ENCODE data around the gene AQR.

AQR gene

DNA sequence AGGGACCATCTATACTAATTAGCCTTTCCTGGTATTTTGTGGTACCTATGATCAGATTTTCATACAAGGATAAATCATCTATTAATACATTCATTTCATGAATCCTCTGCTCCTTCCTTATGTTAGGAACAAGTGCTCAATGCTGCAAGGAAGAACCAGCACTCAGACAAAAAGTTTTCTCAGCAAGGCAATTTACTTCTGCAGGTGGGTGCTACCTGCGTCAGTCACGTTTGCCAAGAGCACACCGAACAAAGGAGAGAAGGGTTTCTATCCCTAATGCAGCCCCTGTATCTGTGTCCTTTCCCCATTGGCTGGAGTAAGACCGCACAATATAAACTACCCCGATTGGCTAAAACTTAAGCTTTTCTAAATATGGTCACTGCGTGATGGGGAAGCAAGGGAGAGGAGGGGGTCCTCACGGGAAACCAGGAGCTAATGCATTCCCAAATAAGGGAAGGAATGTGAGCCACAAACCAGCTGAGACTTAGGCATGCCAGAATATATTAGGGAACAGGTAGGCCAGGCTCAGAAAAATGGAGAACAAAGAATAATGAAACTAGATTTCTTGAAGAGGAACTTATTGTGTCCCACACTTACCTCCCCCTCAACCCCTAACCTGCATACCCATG is 76.5 kb downstream of the AQR start:
- H3K36me3 ChIP-seq (ENCODE audit: control insufficient read depth in 2 of 2, insufficient read depth in 2 of 2, low read length in 2 of 2): peaks cover 39 to 44% of the 10 kb centered on the region in 2 donors

DNA sequence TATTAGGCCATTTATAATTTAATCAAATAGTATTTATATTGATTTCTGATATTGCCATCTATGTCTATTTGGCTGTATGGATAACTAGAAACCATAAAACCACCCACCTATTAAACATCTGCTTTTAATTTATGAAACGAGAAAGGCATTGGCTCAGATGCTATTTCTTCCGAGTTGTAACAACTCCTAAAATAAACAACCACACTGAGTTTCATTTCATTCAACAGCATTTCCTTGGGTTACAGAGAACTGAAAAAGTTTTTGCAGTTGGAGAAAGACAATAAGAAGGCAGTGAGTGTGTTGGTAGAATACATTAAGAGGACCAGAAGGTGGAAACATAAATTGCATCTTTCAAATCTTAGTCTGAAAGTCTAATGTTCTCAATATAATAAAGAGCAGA is 79.1 kb downstream of the AQR start:
- no peaks in the 10 kb centered on the region for H3K4me1 ChIP-seq (ENCODE audit: control insufficient read depth in 2 of 2, insufficient read depth in 2 of 2, low read length in 2 of 2)
- no peak overlapping the region for H3K4me3 ChIP-seq (ENCODE audit: low read length in 2 of 2)
- H3K36me3 ChIP-seq (ENCODE audit: control insufficient read depth in 2 of 2, insufficient read depth in 2 of 2, low read length in 2 of 2): peaks cover 28 to 45% of the 10 kb centered on the region in 2 donors
- no peak overlapping the region for H3K27ac ChIP-seq (ENCODE audit: low read depth in 2 of 2, low read length in 2 of 2)
- H3K27me3 ChIP-seq (ENCODE audit: control insufficient read depth in 2 of 2, insufficient read depth in 2 of 2, low read length in 2 of 2): no peaks in the 10 kb centered on the region
- no peak overlapping the region for H3K9ac ChIP-seq (ENCODE audit: low read depth in 1 of 2, low read length in 2 of 2)
- H3K9me3 ChIP-seq (ENCODE audit: control insufficient read depth in 2 of 2, low read length in 2 of 2): peaks cover 5 to 11% of the 10 kb centered on the region in 2 donors

More for the DNA sequence above, 76.5 kb downstream of the AQR start:
- Histone ChIP-seq H3K27me3 (ENCODE audit: control insufficient read depth in 2 of 2, insufficient read depth in 2 of 2, low read length in 2 of 2) (no peaks in the 10 kb centered on the region), H3K9me3 (ENCODE audit: control insufficient read depth in 2 of 2, low read length in 2 of 2) (peaks cover 5 to 11% of the 10 kb centered on the region in 2 donors), H3K27ac (ENCODE audit: low read depth in 2 of 2, low read length in 2 of 2) (no peak overlapping the region), H3K4me1 (ENCODE audit: control insufficient read depth in 2 of 2, insufficient read depth in 2 of 2, low read length in 2 of 2) (no peaks in the 10 kb centered on the region), H3K4me3 (ENCODE audit: low read length in 2 of 2) (no peak overlapping the region), H3K9ac (ENCODE audit: low read depth in 1 of 2, low read length in 2 of 2) (no peak overlapping the region)

DNA sequence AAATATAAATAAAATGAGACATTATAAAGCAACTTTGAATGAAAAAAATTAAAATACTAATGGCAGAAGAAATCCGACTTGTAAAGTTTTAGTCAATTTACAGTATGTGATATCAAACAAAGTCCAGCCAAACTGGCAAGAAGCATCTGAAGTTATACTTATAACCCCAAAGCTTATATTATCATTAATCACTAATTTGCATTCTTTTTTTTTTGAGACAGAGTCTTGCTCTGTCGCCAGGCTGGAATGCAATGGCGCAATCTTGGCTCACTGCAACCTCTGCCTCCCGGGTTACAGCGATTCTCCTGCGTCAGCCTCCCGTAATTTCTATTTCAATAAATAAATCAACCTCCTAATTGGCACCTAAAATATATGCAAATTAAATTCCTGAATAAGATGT is 80.1 kb downstream of the AQR start:
- Histone ChIP-seq H3K4me1 (ENCODE audit: control insufficient read depth in 2 of 2, insufficient read depth in 2 of 2, low read length in 2 of 2) (no peaks in the 10 kb centered on the region), H3K27me3 (ENCODE audit: control insufficient read depth in 2 of 2, insufficient read depth in 2 of 2, low read length in 2 of 2) (no peaks in the 10 kb centered on the region), H3K9ac (ENCODE audit: low read depth in 1 of 2, low read length in 2 of 2) (no peak overlapping the region), H3K4me3 (ENCODE audit: low read length in 2 of 2) (no peak overlapping the region), H3K27ac (ENCODE audit: low read depth in 2 of 2, low read length in 2 of 2) (no peak overlapping the region), H3K36me3 (ENCODE audit: control insufficient read depth in 2 of 2, insufficient read depth in 2 of 2, low read length in 2 of 2) (peaks cover 30 to 45% of the 10 kb centered on the region in 2 donors), H3K9me3 (ENCODE audit: control insufficient read depth in 2 of 2, low read length in 2 of 2) (peaks cover 5 to 11% of the 10 kb centered on the region in 2 donors)

DNA sequence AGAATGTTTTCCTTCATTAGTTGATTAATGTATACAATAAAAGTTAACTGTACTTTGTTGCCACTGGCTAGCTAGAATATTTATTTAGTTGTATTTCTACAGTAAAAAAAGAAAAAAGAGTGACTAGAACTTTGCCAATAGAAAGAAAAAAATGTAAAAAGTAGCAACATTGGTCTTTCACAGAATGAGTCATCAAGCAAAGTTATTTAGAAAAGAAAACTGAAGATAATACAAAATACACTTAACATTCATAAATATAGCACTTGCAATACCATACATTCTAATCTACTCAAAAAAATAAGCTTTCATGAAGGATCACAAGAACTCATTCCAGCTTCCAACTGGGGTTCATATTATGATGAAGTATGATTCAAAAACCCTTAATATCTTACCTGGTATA is 83.4 kb downstream of the AQR start:
- Histone ChIP-seq H3K27me3 (ENCODE audit: control insufficient read depth in 2 of 2, insufficient read depth in 2 of 2, low read length in 2 of 2) (no peaks in the 10 kb centered on the region), H3K9ac (ENCODE audit: low read depth in 1 of 2, low read length in 2 of 2) (no peak overlapping the region), H3K36me3 (ENCODE audit: control insufficient read depth in 2 of 2, insufficient read depth in 2 of 2, low read length in 2 of 2) (peaks cover 23 to 39% of the 10 kb centered on the region in 2 donors), H3K27ac (ENCODE audit: low read depth in 2 of 2, low read length in 2 of 2) (no peak overlapping the region), H3K4me1 (ENCODE audit: control insufficient read depth in 2 of 2, insufficient read depth in 2 of 2, low read length in 2 of 2) (no peaks in the 10 kb centered on the region), H3K4me3 (ENCODE audit: low read length in 2 of 2) (no peak overlapping the region), H3K9me3 (ENCODE audit: control insufficient read depth in 2 of 2, low read length in 2 of 2) (no peaks in the 10 kb centered on the region)

DNA sequence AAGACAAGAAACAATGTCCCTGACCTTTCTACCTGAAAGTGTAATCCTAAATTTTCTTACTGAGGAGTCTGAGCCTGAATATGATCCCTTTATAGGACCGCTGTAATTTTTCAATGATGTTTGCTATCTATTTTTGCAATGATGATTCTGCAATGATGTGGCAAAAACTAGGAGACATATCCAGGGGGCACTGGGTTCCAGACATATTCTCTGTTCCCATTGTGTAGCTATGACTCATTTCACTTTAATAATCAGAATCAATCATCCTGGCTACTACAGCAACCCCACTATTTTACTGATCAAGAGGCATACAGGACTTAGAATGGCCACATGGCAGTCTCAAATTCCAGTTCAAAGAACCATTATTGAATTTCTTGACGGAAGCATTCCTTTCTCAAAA is 85.9 kb downstream of the AQR start:
- Histone ChIP-seq H3K9me3 (ENCODE audit: control insufficient read depth in 2 of 2, low read length in 2 of 2) (no peaks in the 10 kb centered on the region), H3K27ac (ENCODE audit: low read depth in 2 of 2, low read length in 2 of 2) (no peak overlapping the region), H3K36me3 (ENCODE audit: control insufficient read depth in 2 of 2, insufficient read depth in 2 of 2, low read length in 2 of 2) (peaks cover 24 to 30% of the 10 kb centered on the region in 2 donors)

DNA sequence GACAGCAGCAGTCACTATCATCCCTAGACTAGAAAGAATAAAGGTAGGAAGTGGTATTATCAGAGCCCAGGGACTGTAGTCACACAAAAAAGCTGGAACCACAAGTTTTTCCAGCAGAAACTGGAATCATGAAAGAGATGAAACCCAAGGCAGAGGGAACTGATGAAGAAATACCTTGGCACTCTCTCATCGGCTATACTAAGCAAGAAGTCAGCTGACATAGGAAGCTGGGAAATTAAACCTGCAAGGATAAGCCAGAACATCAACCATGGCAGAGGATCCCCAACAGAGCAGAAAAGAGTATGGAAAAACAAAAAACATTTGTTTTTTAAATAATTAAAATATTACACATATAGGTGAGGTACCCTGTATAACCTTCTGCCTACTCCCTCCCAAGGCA is 86.5 kb downstream of the AQR start:
- H3K4me1 ChIP-seq (ENCODE audit: control insufficient read depth in 2 of 2, insufficient read depth in 2 of 2, low read length in 2 of 2): no peaks in the 10 kb centered on the region
- no peaks in the 10 kb centered on the region for H3K27me3 ChIP-seq (ENCODE audit: control insufficient read depth in 2 of 2, insufficient read depth in 2 of 2, low read length in 2 of 2)
- peaks cover 24 to 30% of the 10 kb centered on the region in 2 donors for H3K36me3 ChIP-seq (ENCODE audit: control insufficient read depth in 2 of 2, insufficient read depth in 2 of 2, low read length in 2 of 2)
- no peak overlapping the region for H3K4me3 ChIP-seq (ENCODE audit: low read length in 2 of 2)
- no peak overlapping the region for H3K27ac ChIP-seq (ENCODE audit: low read depth in 2 of 2, low read length in 2 of 2)
- no peak overlapping the region for H3K9ac ChIP-seq (ENCODE audit: low read depth in 1 of 2, low read length in 2 of 2)
- H3K9me3 ChIP-seq (ENCODE audit: control insufficient read depth in 2 of 2, low read length in 2 of 2): no peaks in the 10 kb centered on the region

More for the DNA sequence above, 85.9 kb downstream of the AQR start:
- H3K4me3 ChIP-seq (ENCODE audit: low read length in 2 of 2): no peak overlapping the region
- no peak overlapping the region for H3K9ac ChIP-seq (ENCODE audit: low read depth in 1 of 2, low read length in 2 of 2)
- H3K4me1 ChIP-seq (ENCODE audit: control insufficient read depth in 2 of 2, insufficient read depth in 2 of 2, low read length in 2 of 2): no peaks in the 10 kb centered on the region
- no peaks in the 10 kb centered on the region for H3K27me3 ChIP-seq (ENCODE audit: control insufficient read depth in 2 of 2, insufficient read depth in 2 of 2, low read length in 2 of 2)

DNA sequence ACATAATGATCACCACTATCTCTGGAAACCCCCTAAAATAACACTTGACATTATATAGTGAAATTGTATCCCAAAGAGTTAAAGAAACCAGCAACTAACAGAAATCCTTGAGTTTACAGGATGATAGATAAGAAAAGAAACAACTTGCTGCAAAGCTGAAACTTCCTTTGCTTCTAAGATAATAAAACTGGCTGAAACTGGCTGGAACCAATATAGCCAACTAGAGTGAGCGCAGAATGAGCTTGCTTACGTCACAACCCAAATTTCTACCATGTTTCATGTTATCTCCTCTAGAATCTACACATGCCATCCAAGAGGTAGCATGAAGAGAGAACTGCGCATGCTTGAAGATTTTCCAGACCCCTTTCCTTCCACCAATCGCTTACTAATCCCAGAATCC is 90.4 kb downstream of the AQR start:
- no peak overlapping the region for H3K27ac ChIP-seq (ENCODE audit: low read depth in 2 of 2, low read length in 2 of 2)

DNA sequence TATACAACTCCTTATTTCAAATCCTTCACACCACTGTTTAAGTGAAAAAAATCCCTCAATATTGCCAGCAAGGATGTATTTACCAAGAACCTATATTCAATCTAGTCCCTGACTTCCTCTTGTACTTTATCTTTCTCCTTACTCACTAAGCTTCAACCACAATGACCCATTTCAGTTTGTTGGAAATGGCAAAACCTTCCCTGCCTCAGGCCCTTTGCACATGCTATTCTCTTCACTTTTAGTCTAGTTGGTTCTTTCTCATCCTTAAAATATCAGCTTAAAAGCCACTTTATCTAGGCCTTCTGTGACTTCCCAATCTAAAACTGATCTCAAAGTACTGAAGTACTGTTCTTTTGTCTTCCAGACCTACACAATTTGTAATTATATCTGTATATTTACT is 92.9 kb downstream of the AQR start:
- H3K36me3 ChIP-seq (ENCODE audit: control insufficient read depth in 2 of 2, insufficient read depth in 2 of 2, low read length in 2 of 2): peaks cover 23 to 28% of the 10 kb centered on the region in 2 donors

More for the DNA sequence above, 90.4 kb downstream of the AQR start:
- Histone ChIP-seq H3K4me3 (ENCODE audit: low read length in 2 of 2) (no peak overlapping the region), H3K9ac (ENCODE audit: low read depth in 1 of 2, low read length in 2 of 2) (no peak overlapping the region), H3K9me3 (ENCODE audit: control insufficient read depth in 2 of 2, low read length in 2 of 2) (no peaks in the 10 kb centered on the region), H3K4me1 (ENCODE audit: control insufficient read depth in 2 of 2, insufficient read depth in 2 of 2, low read length in 2 of 2) (no peaks in the 10 kb centered on the region), H3K36me3 (ENCODE audit: control insufficient read depth in 2 of 2, insufficient read depth in 2 of 2, low read length in 2 of 2) (peaks cover 30 to 32% of the 10 kb centered on the region in 2 donors), H3K27me3 (ENCODE audit: control insufficient read depth in 2 of 2, insufficient read depth in 2 of 2, low read length in 2 of 2) (no peaks in the 10 kb centered on the region)

DNA sequence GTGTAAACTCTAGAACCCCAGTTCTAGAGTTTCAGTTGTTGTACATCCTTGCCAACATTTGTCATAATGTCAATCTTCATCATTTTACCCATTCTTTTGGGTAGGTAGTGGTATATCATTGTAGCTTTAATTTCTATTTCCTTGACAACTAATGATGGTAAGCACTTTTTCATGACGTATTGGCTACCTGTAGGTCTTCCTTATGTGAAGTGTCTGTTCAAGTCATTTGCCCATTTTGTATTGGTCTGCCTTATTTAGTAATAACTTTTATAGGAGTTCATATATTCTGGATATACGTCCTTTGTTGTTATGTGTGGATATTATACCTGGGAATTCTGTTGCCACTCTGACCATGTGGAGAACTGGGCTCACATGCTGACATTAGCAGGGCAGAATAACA is 100.4 kb downstream of the AQR start:
- peaks cover 0 to 3% of the 10 kb centered on the region in 2 donors for H3K9me3 ChIP-seq (ENCODE audit: control insufficient read depth in 2 of 2, low read length in 2 of 2)
- H3K4me1 ChIP-seq (ENCODE audit: control insufficient read depth in 2 of 2, insufficient read depth in 2 of 2, low read length in 2 of 2): no peaks in the 10 kb centered on the region
- peaks cover 32 to 35% of the 10 kb centered on the region in 2 donors for H3K36me3 ChIP-seq (ENCODE audit: control insufficient read depth in 2 of 2, insufficient read depth in 2 of 2, low read length in 2 of 2)
- H3K4me3 ChIP-seq (ENCODE audit: low read length in 2 of 2): no peak overlapping the region
- no peak overlapping the region for H3K9ac ChIP-seq (ENCODE audit: low read depth in 1 of 2, low read length in 2 of 2)
- no peak overlapping the region for H3K27ac ChIP-seq (ENCODE audit: low read depth in 2 of 2, low read length in 2 of 2)
- H3K27me3 ChIP-seq (ENCODE audit: control insufficient read depth in 2 of 2, insufficient read depth in 2 of 2, low read length in 2 of 2): no peaks in the 10 kb centered on the region

More for the DNA sequence above, 92.9 kb downstream of the AQR start:
- Histone ChIP-seq H3K9ac (ENCODE audit: low read depth in 1 of 2, low read length in 2 of 2) (no peak overlapping the region), H3K27ac (ENCODE audit: low read depth in 2 of 2, low read length in 2 of 2) (no peak overlapping the region), H3K4me1 (ENCODE audit: control insufficient read depth in 2 of 2, insufficient read depth in 2 of 2, low read length in 2 of 2) (no peaks in the 10 kb centered on the region), H3K27me3 (ENCODE audit: control insufficient read depth in 2 of 2, insufficient read depth in 2 of 2, low read length in 2 of 2) (no peaks in the 10 kb centered on the region), H3K9me3 (ENCODE audit: control insufficient read depth in 2 of 2, low read length in 2 of 2) (no peaks in the 10 kb centered on the region), H3K4me3 (ENCODE audit: low read length in 2 of 2) (no peak overlapping the region)

DNA sequence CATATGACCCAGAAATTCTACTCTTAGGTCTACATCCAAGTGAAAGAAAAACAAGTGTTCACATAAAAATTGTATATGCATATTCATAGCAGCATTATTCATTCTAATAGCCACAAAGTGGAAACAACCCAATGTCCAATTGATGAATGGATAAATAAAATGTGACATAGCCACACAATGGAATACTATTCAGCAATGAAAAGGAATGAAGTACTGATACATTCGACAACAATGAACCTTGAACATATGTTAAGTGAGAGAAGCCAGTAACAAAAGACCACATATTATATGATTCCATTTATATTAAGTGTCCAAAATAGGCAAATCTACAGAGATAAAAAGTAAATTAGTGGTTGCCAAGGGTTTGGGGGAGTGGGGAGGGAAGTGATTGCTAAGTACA is 104.0 kb downstream of the AQR start:
- Histone ChIP-seq H3K4me1 (ENCODE audit: control insufficient read depth in 2 of 2, insufficient read depth in 2 of 2, low read length in 2 of 2) (no peaks in the 10 kb centered on the region), H3K9ac (ENCODE audit: low read depth in 1 of 2, low read length in 2 of 2) (no peak overlapping the region), H3K27ac (ENCODE audit: low read depth in 2 of 2, low read length in 2 of 2) (no peak overlapping the region), H3K9me3 (ENCODE audit: control insufficient read depth in 2 of 2, low read length in 2 of 2) (peaks cover 0 to 3% of the 10 kb centered on the region in 2 donors), H3K4me3 (ENCODE audit: low read length in 2 of 2) (no peak overlapping the region), H3K36me3 (ENCODE audit: control insufficient read depth in 2 of 2, insufficient read depth in 2 of 2, low read length in 2 of 2) (peaks cover 34 to 41% of the 10 kb centered on the region in 2 donors), H3K27me3 (ENCODE audit: control insufficient read depth in 2 of 2, insufficient read depth in 2 of 2, low read length in 2 of 2) (no peaks in the 10 kb centered on the region)

Measured in mucosa of rectum (tissue), 2 donors.